ENCODE data around the gene OR56B1. TPM values are rescaled to one million over a fixed set of nuclear protein-coding genes. Genes with fewer than 3 reads are reported as not detected.
"Not testable (repeated sequence)": the region's sequence is repeated elsewhere in the genome, so short reads cannot be mapped to it uniquely, and the experiment has no call there.

OR56B1 gene, protein sequence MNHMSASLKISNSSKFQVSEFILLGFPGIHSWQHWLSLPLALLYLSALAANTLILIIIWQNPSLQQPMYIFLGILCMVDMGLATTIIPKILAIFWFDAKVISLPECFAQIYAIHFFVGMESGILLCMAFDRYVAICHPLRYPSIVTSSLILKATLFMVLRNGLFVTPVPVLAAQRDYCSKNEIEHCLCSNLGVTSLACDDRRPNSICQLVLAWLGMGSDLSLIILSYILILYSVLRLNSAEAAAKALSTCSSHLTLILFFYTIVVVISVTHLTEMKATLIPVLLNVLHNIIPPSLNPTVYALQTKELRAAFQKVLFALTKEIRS
- not detected for total RNA-seq
- long read RNA-seq, donor 1, result 0 reads
- long read RNA-seq, donor 2, result 0 reads

- H3K36me3 ChIP-seq (ENCODE audit: low read depth), result no peaks in the 10 kb centered on the region
- no peak for TF ChIP-seq CTCF (IDR thresholded peaks at IDR 0.05)
- no peaks in the 10 kb centered on the region for H3K9me3 ChIP-seq
- H3K4me3 ChIP-seq, result no peak within 1 kb of the TSS
- intact Hi-C loops (cut with DNase I, micrococcal nuclease), result no loop called here
- no peak for DNase-seq
- no peak for ATAC-seq
- no peaks in the 10 kb centered on the region for H3K4me1 ChIP-seq (ENCODE audit: low read depth)
Observed at GRCh38 chr11:5736396-5736795, at the start of gene OR56B1. TSS of gene OR56B1 (plus strand) at chr11:5736448. CDS start at chr11:5736517, 69 bp downstream.

- H3K36me3 ChIP-seq (ENCODE audit: low read depth), result no peaks in the 10 kb centered on the region
- intact Hi-C loops (cut with DNase I, micrococcal nuclease), result loop anchor here in 1 of 2 donors (10.0 kb wide), 1 partner anchor 64 kb away; the partner anchor contains the start of gene TRIM34
- H3K4me3 ChIP-seq, result no peak overlapping the region
- peaks cover 11% of the 10 kb centered on the region for H3K4me1 ChIP-seq (ENCODE audit: low read depth)
- no peak for DNase-seq
- no peak for ATAC-seq
- TF ChIP-seq CTCF (IDR thresholded peaks at IDR 0.05), result no peak
- no peaks in the 10 kb centered on the region for H3K9me3 ChIP-seq
Observed at GRCh38 chr11:5688482-5688881, 47.8 kb upstream of the OR56B1 start.

DNA sequence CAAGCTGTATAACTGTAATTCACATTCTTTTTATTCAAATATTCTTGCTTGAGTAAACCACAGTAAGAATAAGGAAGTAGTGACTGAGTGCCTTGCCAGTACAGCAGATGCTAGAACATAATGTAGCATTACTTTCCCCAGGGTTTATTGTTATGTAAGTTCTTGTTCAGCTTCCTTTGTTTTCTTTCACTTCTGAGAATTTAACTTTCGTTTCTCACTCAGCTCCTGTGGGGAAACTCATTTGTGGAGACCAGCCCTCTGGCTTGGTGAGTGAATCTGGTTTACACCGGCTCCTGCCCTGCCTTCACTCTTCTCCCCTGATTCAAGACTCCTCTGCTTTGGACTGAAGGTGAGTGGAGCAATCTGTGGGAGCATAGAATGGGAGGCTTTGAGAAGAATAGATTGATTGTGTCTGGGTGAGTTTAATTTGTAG lies 46.7 kb upstream of the OR56B1 start, which contains the start of gene TRIM22:
Gene TRIM22 (plus strand): TSS at position 240 of the 433 bp plus-strand sequence. CDS start 6,443 bp downstream, outside the sequence.
- TF ChIP-seq CTCF (IDR thresholded peaks at IDR 0.05), result no peak
- H3K36me3 ChIP-seq (ENCODE audit: low read depth), result no peaks in the 10 kb centered on the region
- no peak within 1 kb of the TSS for H3K4me3 ChIP-seq
- peak in 2 of 3 donors; percentile 39 to 58 for DNase-seq
- ATAC-seq, result peak; percentile 72
- no peaks in the 10 kb centered on the region for H3K9me3 ChIP-seq
- peaks cover 11% of the 10 kb centered on the region for H3K4me1 ChIP-seq (ENCODE audit: low read depth)
- intact Hi-C loops (cut with DNase I, micrococcal nuclease), result loop anchor here in 1 of 2 donors (10.0 kb wide), 1 partner anchor 65 kb away; the partner anchor contains the start of gene TRIM34

DNA sequence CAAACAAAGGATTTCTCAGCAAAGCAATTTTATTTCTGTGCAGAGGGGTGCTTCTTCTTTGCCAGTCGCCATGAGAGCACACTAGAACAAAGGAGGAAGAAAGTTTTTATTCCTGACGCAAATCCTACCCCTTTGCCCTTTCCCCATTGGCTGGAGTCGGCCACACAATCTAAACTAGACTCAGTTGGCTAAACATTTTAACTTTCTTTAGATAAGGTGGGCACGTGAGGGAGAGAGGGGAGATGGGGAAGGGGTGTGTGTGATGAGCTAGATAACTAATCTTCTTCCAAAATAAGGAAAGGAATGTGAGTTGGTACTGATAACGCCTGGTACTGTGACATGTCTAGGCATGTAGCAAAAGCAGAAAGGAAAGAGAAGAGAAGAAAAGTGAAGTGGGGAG lies 46.0 kb upstream of the OR56B1 start:
- no peak overlapping the region for H3K4me3 ChIP-seq
- H3K9me3 ChIP-seq, result no peaks in the 10 kb centered on the region
- H3K36me3 ChIP-seq (ENCODE audit: low read depth), result no peaks in the 10 kb centered on the region
- intact Hi-C loops (cut with DNase I, micrococcal nuclease), result no loop called here
- no peak for TF ChIP-seq CTCF (IDR thresholded peaks at IDR 0.05)
- ATAC-seq (peak; percentile 35), DNase-seq (no peak)
- peaks cover 7% of the 10 kb centered on the region for H3K4me1 ChIP-seq (ENCODE audit: low read depth)

GRCh38 chr11:5690736-5691135 lies 45.5 kb upstream of the OR56B1 start:
- H3K9me3 ChIP-seq, result no peaks in the 10 kb centered on the region
- H3K4me1 ChIP-seq (ENCODE audit: low read depth), result peaks cover 4% of the 10 kb centered on the region
- intact Hi-C loops (cut with DNase I, micrococcal nuclease), result no loop called here
- no peak for TF ChIP-seq CTCF (IDR thresholded peaks at IDR 0.05)
- ATAC-seq (peak; percentile 13), DNase-seq (no peak)
- no peaks in the 10 kb centered on the region for H3K36me3 ChIP-seq (ENCODE audit: low read depth)
- no peak overlapping the region for H3K4me3 ChIP-seq

DNA sequence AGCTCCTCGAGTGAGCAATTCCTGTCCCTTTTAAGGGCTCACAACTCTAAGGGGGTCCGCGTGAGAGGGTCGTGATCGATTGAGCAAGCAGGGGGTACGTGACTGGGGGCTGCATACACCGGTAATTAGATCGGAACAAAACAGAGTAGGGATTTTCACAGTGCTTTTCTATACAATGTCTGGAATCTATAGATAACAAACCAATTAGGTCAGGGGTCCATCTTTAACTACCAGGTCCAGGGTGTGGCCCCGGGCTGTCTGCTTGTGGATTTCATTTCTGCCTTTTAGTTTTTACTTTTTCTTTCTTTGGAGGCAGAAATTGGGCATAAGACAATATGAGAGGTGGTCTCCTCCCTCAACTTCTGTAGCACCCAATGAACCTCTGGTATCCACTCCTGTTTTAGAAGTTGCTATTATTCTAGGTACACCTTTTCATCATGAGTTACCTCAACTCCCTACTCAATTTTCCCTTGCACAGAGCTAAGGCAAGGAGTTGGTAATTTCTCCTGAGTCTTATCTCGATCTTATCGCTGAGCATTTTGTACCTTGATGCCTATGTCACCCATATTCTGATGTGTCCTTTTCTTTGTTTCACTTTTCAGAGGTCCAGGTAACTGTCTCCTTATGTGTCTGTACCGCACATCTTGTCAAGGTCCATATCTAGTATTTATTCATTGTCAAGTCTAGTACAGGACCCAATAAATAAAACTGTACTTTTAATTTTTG lies 44.8 kb upstream of the OR56B1 start:
- H3K9me3 ChIP-seq; ATAC-seq; H3K4me3 ChIP-seq; DNase-seq; H3K36me3 ChIP-seq (ENCODE audit: low read depth); H3K4me1 ChIP-seq (ENCODE audit: low read depth); intact Hi-C loops (cut with DNase I, micrococcal nuclease): not testable (repeated sequence)

Data from mucosa of descending colon (tissue), 3 donors.